AG09309 (cell line): ENCODE results near the gene TMEM132D.

Experiments
- DNase-seq: peaks from one replicate; pipeline ENCODE4 v3.0.0-alpha.2; 2010; ENCODE audit warnings: low read depth
- H3K4me3 ChIP-seq: 2 replicates; pipeline ENCODE4 v1.5.1; 2011; ENCODE audit warnings: mild to moderate bottlenecking, low read depth, low read length, moderate library complexity; ENCODE audit not compliant: control insufficient read depth
- CTCF ChIP-seq: IDR thresholded peaks from 2 replicates; pipeline ENCODE4 v1.5.1; 2011; ENCODE audit warnings: mild to moderate bottlenecking, low read depth, low read length, inconsistent platforms; ENCODE audit not compliant: insufficient read depth, control insufficient read depth; ENCODE audit errors: missing control alignments

The TMEM132D gene

DNA sequence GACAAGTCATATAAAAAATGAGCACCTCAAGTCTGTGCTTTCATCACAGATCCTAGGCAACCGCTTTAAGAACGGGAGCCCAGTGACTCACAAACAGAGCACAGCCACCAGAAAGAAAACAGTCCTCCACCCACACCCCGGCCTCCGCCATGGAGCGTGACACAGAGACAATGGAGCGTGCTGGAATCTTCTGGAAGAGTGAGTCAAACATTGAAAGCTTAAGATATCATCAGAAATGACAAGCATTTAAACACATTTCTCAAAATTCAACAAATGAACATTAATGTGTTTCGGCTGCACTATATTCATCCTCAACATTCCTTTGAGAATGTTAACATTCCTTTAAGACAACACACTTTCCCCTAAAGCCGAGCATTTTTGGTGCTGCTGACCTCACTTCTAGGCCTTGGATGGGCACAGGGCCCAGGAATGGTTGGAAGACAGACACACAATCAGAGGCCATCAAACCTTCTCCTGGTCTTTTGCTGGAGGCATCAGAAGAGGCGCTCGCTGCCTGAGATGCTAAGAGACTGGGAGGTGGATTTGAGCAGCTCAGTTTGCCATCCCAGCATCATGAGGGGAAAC is 23.6 kb upstream of the TMEM132D start:
- TF ChIP-seq CTCF = no peak
- DNase-seq = no peak
- H3K4me3 ChIP-seq = no peak overlapping the region

- no peak for DNase-seq
- no peak for TF ChIP-seq CTCF
- no peak overlapping the region for H3K4me3 ChIP-seq
Observed at GRCh38 chr12:129911428-129912049, 7.7 kb upstream of the TMEM132D start.

GRCh38 chr12:129909051-129910020 is 5.5 kb upstream of the TMEM132D start:
- TF ChIP-seq CTCF = no peak
- no peak for DNase-seq
- H3K4me3 ChIP-seq = no peak overlapping the region

GRCh38 chr12:129903092-129903945 is 506 bp downstream of the TMEM132D start:
- no peak for TF ChIP-seq CTCF
- DNase-seq = no peak
- H3K4me3 ChIP-seq = no peak overlapping the region

DNA sequence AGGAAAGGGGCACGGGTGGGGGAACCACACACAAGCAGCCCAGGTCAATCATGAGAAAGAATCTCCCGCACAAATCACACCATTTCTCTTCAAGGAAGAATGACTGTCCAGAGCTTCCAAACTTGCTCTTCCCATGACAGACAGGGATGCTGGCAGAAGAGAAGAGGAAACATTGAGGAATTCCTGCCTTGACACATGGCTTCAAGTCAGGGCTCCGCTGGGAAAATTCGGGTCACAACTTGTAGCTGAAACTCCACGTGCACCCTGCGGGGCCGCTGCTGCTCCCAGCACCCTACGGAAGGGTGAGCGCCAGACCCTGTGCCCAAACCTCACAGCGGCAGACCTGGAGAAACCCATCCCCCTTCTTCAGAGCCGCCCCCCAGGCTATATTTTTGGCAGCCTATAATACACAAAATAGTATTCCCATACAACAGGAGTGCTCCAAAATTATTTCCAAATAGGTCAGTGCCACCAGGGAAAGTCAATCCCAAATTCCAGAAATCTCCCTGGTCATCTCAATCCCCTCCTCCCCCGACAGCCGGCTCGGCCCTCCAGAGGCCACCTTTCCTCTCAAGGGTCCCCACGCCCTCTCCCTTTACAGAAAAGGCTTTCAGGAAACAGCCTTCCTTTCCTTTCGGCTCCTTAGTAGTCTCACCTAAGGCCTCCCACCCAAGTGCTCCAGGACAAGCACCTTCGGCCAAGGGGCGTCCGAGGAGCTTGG is 1.3 kb downstream of the TMEM132D start:
- no peak overlapping the region for H3K4me3 ChIP-seq
- no peak for TF ChIP-seq CTCF
- DNase-seq = no peak
